ENCODE results near the gene SCFD2.
"Not testable (repeated sequence)": the region's sequence is repeated elsewhere in the genome, so short reads cannot be mapped to it uniquely, and the experiment has no call there.

The SCFD2 gene

GRCh38 chr4:53043055-53043454 lies 322.8 kb downstream of the SCFD2 start:
- no peak for DNase-seq

- peak; percentile 59 for DNase-seq
Measured at GRCh38 chr4:53040851-53041250, 325.0 kb downstream of the SCFD2 start.

GRCh38 chr4:53040459-53040815 lies 325.4 kb downstream of the SCFD2 start:
- peak; percentile 77 for DNase-seq

- DNase-seq: no peak
Measured at GRCh38 chr4:53039741-53040458, 326.0 kb downstream of the SCFD2 start.

GRCh38 chr4:53037892-53038291 lies 328.0 kb downstream of the SCFD2 start:
- no peak for DNase-seq

- DNase-seq: not testable (repeated sequence)
Measured at GRCh38 chr4:53032908-53033307, 333.0 kb downstream of the SCFD2 start.

- no peak for DNase-seq
Measured at GRCh38 chr4:53026233-53026632, 339.6 kb downstream of the SCFD2 start.

- peak; percentile 60 for DNase-seq
Measured at GRCh38 chr4:53023677-53024299, 342.1 kb downstream of the SCFD2 start.

GRCh38 chr4:53022513-53023100 lies 343.3 kb downstream of the SCFD2 start:
- no peak for DNase-seq

GRCh38 chr4:53021754-53022512 lies 343.9 kb downstream of the SCFD2 start:
- DNase-seq: no peak

GRCh38 chr4:53019485-53020382 lies 346.1 kb downstream of the SCFD2 start:
- DNase-seq: peak; percentile 71

- DNase-seq: no peak
Measured at GRCh38 chr4:53018471-53018870, 347.4 kb downstream of the SCFD2 start.

- peak; percentile 44 for DNase-seq
Measured at GRCh38 chr4:53016099-53016820, 349.6 kb downstream of the SCFD2 start.

GRCh38 chr4:53015681-53016080 lies 350.2 kb downstream of the SCFD2 start:
- peak; percentile 78 for DNase-seq

GRCh38 chr4:53014881-53015280 lies 351.0 kb downstream of the SCFD2 start:
- peak; percentile 56 for DNase-seq

GRCh38 chr4:53013873-53014775 lies 351.7 kb downstream of the SCFD2 start:
- DNase-seq: no peak

- peak; percentile 72 for DNase-seq
Measured at GRCh38 chr4:53012738-53013137, 353.1 kb downstream of the SCFD2 start.

- DNase-seq: no peak
Measured at GRCh38 chr4:53011259-53011905, 354.5 kb downstream of the SCFD2 start.

- DNase-seq: peak; percentile 83
Measured at GRCh38 chr4:53010318-53010717, 355.5 kb downstream of the SCFD2 start.

- no peak for DNase-seq
Measured at GRCh38 chr4:53009824-53010223, 356.0 kb downstream of the SCFD2 start.

All from fibroblast of upper back skin (primary cell).